GM20000 (cell line): ENCODE results near the gene STK38L.
"Not testable (repeated sequence)": the region's sequence is repeated elsewhere in the genome, so short reads cannot be mapped to it uniquely, and the experiment has no call there.

ENCODE experiments used
- DNase-seq: peaks from one replicate; pipeline ENCODE4 v3.0.0; 2012; ENCODE audit warnings: low spot score
- TF ChIP-seq, protein P1 (sequence below): IDR thresholded peaks from 2 replicates; pipeline ENCODE4 v1.5.1; 2012; ENCODE audit warnings: mild to moderate bottlenecking, control low read depth; ENCODE audit errors: extremely low read depth, missing control alignments

Gene STK38L

DNA sequence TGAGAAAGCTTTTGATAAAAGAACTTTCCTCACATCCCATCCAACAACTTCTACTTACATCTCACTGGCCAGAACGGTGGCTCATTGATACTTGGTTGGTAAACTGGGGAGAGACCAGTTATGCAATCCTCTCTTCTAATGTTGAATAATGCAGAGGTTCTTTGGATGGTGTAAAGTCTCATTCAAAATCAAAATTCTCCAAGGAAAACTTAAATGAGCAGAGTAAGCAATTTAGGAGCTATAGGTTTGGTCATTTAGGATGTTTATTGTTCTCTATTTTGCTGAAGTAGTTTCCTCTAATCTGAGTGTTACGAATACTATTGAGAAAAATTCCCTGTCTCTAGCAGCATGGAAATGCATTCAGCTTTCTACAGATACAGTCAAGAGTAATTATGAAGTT lies 26.5 kb upstream of the STK38L start:
- TF ChIP-seq, protein P1, sequence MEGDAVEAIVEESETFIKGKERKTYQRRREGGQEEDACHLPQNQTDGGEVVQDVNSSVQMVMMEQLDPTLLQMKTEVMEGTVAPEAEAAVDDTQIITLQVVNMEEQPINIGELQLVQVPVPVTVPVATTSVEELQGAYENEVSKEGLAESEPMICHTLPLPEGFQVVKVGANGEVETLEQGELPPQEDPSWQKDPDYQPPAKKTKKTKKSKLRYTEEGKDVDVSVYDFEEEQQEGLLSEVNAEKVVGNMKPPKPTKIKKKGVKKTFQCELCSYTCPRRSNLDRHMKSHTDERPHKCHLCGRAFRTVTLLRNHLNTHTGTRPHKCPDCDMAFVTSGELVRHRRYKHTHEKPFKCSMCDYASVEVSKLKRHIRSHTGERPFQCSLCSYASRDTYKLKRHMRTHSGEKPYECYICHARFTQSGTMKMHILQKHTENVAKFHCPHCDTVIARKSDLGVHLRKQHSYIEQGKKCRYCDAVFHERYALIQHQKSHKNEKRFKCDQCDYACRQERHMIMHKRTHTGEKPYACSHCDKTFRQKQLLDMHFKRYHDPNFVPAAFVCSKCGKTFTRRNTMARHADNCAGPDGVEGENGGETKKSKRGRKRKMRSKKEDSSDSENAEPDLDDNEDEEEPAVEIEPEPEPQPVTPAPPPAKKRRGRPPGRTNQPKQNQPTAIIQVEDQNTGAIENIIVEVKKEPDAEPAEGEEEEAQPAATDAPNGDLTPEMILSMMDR, result no peak
- DNase-seq, result no peak

DNA sequence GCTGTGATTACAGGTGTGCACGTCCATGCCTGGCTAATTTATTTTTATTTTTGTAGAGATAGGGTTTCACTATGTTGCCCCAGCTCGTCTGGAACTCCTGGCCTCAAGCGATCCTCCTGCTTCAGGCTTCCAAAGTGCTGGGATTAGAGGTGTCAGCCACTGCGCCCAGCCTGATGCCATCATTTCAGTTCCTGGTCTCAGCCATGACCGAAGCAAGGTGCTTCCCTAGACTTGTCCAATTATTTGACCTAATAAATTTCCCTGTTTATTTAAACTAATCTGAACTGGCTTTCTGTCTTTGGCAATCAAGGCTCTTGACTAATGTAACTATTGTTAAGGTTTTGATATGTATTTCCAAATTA lies 24.4 kb upstream of the STK38L start:
- DNase-seq, result no peak
- TF ChIP-seq, protein P1, result no peak

DNA sequence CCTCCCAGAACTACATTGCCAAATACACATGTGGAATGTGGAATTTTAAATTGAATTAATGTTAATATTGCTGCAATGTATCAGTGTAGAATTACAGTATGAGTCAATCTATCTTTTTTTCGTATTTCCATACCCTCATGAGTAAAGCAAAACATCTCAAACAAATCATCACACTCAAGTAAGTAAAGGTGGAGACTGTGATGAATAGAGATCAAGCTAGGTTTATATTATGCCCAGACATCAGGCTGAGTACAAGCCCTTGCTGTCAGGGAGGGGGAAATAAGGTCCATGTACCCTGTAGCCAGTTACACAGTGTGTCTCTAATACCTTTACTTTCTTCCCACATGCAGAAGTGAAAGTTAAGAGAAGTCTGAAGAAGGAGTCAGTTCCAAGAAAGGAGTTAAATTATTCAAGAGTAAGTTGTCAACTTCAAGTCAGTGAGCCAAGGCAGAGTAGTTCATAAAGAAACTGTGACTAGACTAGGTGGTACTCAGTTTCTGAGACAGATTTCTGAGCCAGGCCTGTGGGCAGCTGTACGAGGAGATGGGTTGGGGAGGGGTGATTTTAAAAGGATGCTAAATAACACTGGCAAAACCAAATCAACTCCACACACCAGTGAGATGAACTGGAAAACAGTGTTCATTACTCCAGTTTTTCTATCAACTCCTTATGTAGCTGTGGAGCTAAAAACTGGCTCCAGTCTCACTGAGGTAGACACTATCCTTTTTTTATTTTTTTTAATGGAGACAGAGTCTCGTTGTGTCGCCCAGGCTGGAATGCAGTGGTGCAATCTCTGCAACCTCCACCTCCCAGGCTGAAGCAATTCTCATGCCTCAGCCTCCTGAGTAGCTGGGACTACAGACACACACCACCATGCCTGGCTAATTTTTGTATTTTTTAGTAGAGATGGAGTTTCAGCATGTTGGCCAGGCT lies 23.8 kb upstream of the STK38L start:
- TF ChIP-seq, protein P1, result no peak
- no peak for DNase-seq

DNA sequence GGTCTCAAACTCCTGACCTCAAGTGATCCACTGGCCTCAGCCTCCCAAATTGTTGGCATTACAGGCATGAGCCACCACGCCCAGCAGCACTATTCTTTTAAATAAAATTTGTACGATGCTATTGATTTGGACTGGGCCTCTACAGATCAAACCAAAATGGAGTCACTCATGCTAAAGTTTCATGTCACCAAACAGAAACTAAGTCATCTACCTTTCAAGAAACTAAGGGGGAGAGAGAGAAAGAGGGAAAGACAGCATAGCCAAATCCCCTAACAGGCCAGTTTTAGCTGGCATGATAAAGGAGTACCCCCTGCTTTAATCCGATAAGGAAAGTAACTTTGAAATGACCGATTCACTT lies 23.1 kb upstream of the STK38L start:
- no peak for DNase-seq
- TF ChIP-seq, protein P1, result no peak

DNA sequence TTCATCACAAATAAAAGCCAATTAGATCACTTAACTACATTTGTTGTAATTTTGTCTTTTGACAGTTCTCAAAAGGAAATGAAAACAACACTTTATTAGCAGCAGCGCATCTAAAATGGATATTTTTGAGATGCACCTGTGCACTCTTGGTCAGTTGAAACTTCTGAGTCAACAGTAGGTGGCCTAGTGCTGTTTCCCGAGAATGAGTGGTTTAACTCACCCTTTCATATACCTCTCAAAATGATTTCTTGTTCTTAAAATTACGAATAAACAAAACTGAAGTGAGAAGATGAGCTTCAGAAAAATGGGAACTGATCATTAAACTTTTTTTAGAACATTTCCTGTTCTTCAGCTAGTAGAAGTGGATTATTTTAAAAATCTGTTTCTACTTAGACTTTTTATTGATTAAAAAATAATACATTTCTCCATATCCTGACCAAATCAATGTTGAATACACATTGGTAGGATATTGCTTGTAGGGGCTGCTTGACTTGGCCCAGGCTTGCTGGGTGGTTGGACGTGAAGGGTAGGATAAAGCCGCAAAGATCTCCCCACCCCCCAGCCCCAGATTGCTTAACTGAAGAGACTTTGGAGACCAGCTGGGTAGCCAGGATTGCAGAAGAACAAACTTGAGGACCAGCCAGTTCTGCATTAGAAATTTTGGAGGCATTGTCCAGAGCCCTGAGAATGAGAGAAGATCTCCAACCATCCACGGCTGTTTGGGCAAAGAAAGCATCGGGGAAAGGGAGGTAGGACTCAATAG lies 22.3 kb upstream of the STK38L start:
- DNase-seq, result peak; percentile 49
- TF ChIP-seq, protein P1, result no peak

DNA sequence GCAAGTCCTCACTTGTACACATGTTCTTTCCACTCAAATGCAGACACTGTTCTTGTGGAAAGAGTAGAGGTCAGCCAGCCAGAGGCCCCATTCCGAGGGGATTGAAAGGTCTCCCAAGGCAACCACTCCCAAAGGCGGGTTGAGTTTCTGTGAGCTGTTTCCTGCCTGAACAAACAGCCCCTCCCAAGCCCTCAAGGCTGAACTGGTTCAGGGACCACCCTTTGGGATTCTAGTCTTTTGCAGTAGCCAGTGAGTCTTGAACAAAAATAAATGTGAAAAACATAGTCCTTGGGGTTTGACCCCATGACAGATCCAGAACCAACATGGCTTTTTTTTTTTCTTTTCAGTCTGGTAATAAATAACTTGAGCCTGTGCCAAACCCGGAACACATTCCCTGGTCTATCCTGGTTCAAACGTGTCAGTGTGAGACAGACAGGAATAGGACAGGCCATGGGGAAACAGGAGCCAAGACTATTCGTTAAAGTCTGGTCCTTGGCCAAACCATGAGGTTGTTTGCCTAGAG lies 17.6 kb upstream of the STK38L start:
- no peak for DNase-seq
- TF ChIP-seq, protein P1, result no peak

DNA sequence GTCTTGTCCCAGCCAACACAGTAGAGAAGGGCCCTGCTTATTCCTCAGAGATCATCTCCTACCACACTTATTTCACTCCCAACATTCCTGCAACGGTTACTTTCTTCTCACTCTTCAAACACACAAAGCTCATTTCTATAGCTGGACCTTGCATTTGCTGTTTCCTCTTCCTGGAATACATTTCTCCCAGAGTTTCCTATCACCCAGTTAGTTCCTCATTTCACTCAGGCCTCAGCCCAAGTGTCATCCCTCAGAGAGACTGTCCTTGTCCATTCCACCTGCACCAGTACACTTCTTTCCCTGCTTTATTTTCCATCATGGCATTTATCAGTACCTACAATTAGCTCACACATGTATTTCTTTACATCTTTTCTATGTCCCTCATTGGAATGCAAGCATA lies 14.7 kb upstream of the STK38L start:
- TF ChIP-seq, protein P1, result no peak
- no peak for DNase-seq

DNA sequence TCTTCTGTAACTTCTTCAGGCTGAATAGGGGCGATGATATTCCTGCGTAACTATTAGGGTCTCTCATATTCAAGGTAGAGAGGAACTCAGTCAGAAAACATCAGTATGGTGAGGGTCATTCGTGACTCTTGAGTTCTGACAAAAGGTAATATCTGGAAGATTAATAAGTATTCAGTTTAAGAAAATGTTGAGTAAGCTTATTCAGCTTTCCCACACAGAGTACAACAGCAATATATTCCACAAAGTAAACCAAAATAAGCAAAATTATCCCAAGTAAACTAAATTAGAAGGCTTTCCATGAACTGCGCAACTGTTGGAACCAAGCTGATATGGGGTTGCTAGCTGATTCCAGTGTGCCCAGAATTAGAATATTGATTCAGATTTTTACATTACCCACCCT lies 12.7 kb upstream of the STK38L start:
- not testable (repeated sequence) for DNase-seq
